Heart left ventricle (tissue), 13 donors: ENCODE data around the gene FUBP3.

Source experiments
- CTCF ChIP-seq, 12 donors: fragments of 200-600 bp; sonication (generic) in 4 of 12; IDR thresholded peaks; one replicate each; pipeline versions ENCODE4 v1.5.0 to v1.8.0; 2018 to 2022; ENCODE audit warnings: antibody characterized with exemption in 12 of 12, mild to moderate bottlenecking in 5 of 12
- POLR2A ChIP-seq, 2 donors: fragments of 450-650 bp; IDR thresholded peaks; one replicate each; pipeline ENCODE4 v1.6.1; 2017; ENCODE audit warnings: antibody characterized with exemption in 2 of 2, mild to moderate bottlenecking in 2 of 2, moderate library complexity in 2 of 2
- donor health status: ischemic (EF 13 %, LVEDD 7.1; RV severe dilation, severe dysfunction).
- donor health status: DM: no; HTN: yes; CAD: no.
- donor health status: DM: no; HTN: no; CAD: no.
- donor health status: ischemic (EF 25% LVEDD 6.9; RV normal size, moderate dysfunction).
- donor health status: ischemic (EF 25% LVEDD 5.7; RV mildly dilated, moderate dysfunction).
- donor health status: ischemic (EF 35%, LVEDD 5.7; RV mildly dilated, moderate dysfunction).
- donor health status: nonischemic (EF 11% LVEDD 7.7; RV severe dilation, severe dysfunction).
- donor health status: DM: yes; HTN: yes; CAD: no.
- donor health status: PGD.
- donor health status: ischemic (EF 29% LVEDD 5.4; RV normal size, mild dysfunction).
- donor health status: nonischemic (EF 23%, LVEDD 6.1; RV moderate dilation, normal function).

GRCh38 chr9:130609163-130609562 is 29.8 kb downstream of the FUBP3 start:
- TF ChIP-seq CTCF (IDR thresholded peaks at IDR 0.05) (no peak), POLR2A (IDR thresholded peaks at IDR 0.05) (no peak)
